A549 treated with Mapracorat at 1 μM for 4 hours (cell line): ENCODE data around the gene RRP8. TPM values are rescaled to one million over a fixed set of nuclear protein-coding genes. Genes with fewer than 3 reads are reported as not detected.

Experiments
- total RNA-seq: library from RNA; stranded (reverse); fragments of 200-300 nt; extraction: Qiagen RNA extraction; gene quantifications from 5 replicates; pipeline ENCODE4 v1.2.3, GENCODE V29; 2022

Gene RRP8
- 28.7 to 36.9 TPM (median 31.5 TPM) in 5 replicates for total RNA-seq

DNA sequence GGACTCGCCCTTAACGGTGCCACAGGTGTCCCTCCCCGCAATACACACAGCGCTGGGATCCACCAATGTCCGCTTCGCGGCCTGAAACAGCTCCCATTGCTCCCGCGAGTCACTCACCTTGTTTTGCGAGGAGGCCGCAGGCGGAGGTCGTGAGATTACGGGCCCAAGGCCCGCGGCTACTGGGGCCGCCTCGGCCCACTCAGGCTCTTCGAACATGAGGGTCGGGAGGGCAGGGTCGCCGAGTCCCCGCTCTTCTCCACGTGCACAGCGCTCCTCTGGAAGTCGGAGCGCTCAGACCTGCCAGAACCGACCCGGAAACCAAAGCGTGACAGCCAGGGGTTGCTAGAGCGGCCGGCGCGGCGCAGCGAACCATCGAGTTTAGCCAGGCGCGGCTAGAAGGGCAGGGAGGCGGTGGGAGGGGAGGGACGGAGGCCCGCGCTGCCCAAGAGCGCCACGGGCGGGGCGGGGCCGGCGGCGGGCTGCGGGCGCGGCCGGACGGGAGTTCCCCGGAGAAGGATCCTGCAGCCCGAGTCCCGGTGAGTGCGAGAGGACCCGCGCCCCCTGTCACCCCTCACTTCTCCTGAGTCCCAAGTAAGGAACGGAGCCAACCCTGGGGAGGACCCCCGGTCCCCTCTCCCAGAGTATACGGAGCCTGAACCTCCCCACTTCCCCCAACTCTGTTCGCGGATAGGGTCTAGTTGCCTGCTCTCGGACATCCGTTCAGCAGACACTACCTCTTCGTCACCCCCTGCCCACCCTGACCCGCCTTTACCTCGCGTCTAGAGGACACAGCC, at the start of gene RRP8, which contains the start of gene ILK:
RRP8 (minus strand) TSS at position 330 of the 794 bp plus-strand sequence; CDS start at position 216, 114 bp downstream.
ILK (plus strand) TSS at position 488 of the 794 bp plus-strand sequence. CDS start 498 bp downstream, outside the sequence.

DNA sequence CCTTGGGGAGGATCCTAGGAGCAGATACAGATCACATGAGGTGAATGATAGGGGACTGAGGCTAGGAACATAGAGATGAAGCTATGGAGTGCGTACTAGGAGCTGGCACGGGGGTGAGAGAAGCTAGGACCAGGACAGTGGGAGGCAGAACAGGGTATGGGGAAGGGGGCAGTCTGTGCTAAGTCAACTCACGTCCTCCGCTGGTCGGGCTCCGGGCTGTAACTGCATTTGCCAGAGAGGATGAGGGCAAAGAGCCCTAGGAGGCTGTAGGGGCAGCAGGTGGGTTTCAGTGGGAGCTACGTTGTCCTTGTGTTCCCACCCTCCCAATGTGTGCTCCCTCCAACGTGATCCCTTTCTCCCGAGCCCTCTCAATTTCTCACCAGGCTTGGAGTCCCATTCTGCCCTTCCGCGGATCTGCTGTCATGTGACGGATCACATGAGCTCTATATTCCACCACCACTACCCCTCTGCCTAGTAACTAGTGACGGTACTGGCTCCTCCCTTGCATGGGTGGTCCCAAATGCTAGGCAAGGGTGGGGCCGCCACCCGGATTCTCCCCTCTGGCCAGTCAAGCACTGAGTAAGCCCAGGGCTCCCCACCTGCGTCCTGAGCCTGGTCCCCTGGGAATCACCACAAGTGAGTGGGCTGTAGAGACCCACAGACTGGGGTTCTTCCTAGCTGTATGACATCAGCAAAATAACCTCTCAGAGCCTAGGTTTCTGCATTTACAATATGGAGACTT, 15.8 kb upstream of the RRP8 start, which contains the start of gene TPP1:
TPP1 (minus strand) TSS at position 419 of the 742 bp plus-strand sequence; CDS start at position 397, 22 bp downstream.

DNA sequence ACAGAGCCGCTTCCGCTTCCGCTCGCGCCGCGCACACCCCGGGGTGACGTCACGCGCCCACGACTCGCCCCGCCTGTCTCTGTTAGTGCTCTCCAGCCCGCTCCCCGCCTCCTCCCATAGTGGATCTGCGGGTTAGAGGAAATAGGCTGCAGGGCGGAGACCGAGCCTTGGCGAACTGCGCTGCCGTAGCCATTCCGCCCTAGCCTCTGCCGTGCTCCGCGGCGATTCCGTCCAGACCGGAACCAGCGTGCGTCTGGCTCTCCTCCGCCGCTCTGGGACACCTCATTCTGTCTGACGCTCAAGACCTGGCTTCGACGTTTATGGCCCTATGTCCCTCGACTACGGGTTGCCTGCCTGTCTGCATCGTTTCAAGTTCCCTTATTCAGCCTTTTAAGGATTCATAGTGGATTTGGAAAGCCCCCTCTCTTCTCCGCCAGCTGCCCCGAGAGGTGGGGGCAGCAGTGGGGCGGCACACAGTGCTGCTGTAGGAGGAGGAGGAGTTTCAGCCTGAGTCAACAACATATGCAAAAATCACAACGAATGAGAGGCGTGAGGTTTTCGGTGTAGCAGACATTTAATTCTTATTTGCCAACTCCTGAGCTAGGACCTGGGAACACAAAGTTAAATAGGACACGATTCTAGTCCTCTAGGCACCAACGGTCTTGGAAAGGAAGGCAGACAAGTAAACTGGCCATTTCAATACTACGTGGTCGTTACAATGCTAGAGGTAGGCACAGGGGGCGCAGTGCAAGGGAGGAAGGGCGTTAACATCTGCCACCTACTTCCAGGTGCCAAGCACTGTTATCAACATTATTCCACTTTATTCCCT, 9.0 kb upstream of the RRP8 start, which contains the start of gene TAF10:
TAF10 (minus strand) TSS at position 4 of the 829 bp plus-strand sequence. CDS start 27 bp downstream, outside the sequence.

Other genes starting within 250 kb of the RRP8 start
- 9.3 to 11.4 TPM (median 10.9 TPM) in 5 replicates for gene SMPD1, start 213.1 kb downstream of the RRP8 start, total RNA-seq
- 18.0 to 19.7 TPM (median 18.6 TPM) in 5 replicates for gene APBB1, start 184.5 kb downstream of the RRP8 start, total RNA-seq
- gene HPX, start 162.6 kb downstream of the RRP8 start, total RNA-seq, result 0.27 to 0.75 TPM (median 0.59 TPM) in 5 replicates
- gene TRIM3, start 129.7 kb downstream of the RRP8 start, total RNA-seq, result 13.8 to 22.2 TPM (median 20.0 TPM) in 5 replicates
- gene ARFIP2, start 122.3 kb downstream of the RRP8 start, total RNA-seq, result 52.0 to 56.2 TPM (median 52.8 TPM) in 5 replicates
- 24.5 to 32.9 TPM (median 31.0 TPM) in 5 replicates for gene TIMM10B, start 122.1 kb downstream of the RRP8 start, total RNA-seq
- 2.2 to 4.1 TPM (median 3.3 TPM) in 5 replicates for gene DNHD1, start 106.3 kb downstream of the RRP8 start, total RNA-seq
- gene ILK, start 158 bp upstream of the RRP8 start, total RNA-seq, result 106 to 120 TPM (median 115 TPM) in 5 replicates
- gene TAF10, start 8.6 kb upstream of the RRP8 start, total RNA-seq, result 205 to 228 TPM (median 219 TPM) in 5 replicates
- 40.1 to 48.0 TPM (median 45.5 TPM) in 5 replicates for gene TPP1, start 15.8 kb upstream of the RRP8 start, total RNA-seq
- 0.06 to 0.12 TPM (median 0.10 TPM) in 5 replicates for gene DCHS1, start 52.2 kb upstream of the RRP8 start, total RNA-seq
- 86.2 to 114 TPM (median 99.7 TPM) in 5 replicates for gene MRPL17, start 79.7 kb upstream of the RRP8 start, total RNA-seq
- 0.03 TPM in 1 of 5 replicates, not detected in the others for gene OR2AG2, start 168.4 kb upstream of the RRP8 start, total RNA-seq
- not detected in 5 replicates for gene OR2AG1, start 179.4 kb upstream of the RRP8 start, total RNA-seq
- not detected in 5 replicates for gene OR6A2, start 196.1 kb upstream of the RRP8 start, total RNA-seq
- not detected in 5 replicates for gene OR10A5, start 242.1 kb upstream of the RRP8 start, total RNA-seq